GM13976 (cell line): ENCODE results near the gene ARG2.

Source experiments
- DNase-seq: peaks from one replicate; pipeline ENCODE4 v3.0.0; 2012; ENCODE audit warnings: low spot score
- in situ Hi-C: fragments of 300-500 bp; cut with MboI; formaldehyde crosslinking; loops from one replicate; pipeline ENCODE4 v1.12.0; 2022; ENCODE audit warnings: low sequenced_read_pairs, mixed read lengths, inconsistent platforms; ENCODE audit not compliant: unreplicated experiment
- TF ChIP-seq, protein P1 (sequence below): IDR thresholded peaks from 2 replicates; pipeline ENCODE4 v1.5.1; 2012; ENCODE audit warnings: borderline replicate concordance, mild to moderate bottlenecking; ENCODE audit not compliant: insufficient read depth; ENCODE audit errors: extremely low read depth, missing control alignments, control extremely low read depth

The ARG2 gene

DNA sequence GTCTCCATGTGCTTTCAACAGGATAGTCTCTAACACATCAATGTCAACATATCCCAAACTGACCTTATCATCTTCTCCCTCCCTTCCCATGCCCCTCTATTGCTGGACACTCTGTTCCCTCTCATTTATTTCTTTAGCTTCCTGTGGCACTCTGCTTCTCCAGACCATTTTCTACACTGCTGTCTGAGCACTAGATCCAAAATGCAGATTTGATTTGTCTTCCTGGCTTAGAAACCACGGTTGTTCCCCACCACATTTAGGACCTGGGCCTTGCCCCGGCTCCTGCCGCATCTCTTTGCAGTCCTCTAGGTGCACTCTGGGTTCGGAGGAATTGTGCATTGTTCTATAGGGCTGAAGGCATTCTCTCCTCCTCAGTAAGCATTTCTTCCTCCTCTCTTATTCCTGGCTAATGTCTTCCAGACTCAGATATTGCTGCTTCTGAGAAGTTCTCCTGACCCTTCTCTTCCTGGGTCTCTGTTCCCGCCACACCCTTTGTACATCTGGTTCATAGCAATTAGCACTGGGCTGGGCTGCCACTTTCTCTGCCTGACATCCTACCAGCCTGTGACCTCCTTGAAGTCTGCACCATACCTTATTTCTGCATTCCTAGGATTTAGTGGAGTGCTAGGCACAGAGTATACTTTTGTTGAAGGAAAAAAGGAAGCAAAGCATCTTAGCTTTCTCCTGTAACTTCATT is 13.9 kb downstream of the ARG2 start:
- in situ Hi-C loops = no loop called here
- no peak for DNase-seq
- TF ChIP-seq, protein P1, sequence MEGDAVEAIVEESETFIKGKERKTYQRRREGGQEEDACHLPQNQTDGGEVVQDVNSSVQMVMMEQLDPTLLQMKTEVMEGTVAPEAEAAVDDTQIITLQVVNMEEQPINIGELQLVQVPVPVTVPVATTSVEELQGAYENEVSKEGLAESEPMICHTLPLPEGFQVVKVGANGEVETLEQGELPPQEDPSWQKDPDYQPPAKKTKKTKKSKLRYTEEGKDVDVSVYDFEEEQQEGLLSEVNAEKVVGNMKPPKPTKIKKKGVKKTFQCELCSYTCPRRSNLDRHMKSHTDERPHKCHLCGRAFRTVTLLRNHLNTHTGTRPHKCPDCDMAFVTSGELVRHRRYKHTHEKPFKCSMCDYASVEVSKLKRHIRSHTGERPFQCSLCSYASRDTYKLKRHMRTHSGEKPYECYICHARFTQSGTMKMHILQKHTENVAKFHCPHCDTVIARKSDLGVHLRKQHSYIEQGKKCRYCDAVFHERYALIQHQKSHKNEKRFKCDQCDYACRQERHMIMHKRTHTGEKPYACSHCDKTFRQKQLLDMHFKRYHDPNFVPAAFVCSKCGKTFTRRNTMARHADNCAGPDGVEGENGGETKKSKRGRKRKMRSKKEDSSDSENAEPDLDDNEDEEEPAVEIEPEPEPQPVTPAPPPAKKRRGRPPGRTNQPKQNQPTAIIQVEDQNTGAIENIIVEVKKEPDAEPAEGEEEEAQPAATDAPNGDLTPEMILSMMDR = no peak

DNA sequence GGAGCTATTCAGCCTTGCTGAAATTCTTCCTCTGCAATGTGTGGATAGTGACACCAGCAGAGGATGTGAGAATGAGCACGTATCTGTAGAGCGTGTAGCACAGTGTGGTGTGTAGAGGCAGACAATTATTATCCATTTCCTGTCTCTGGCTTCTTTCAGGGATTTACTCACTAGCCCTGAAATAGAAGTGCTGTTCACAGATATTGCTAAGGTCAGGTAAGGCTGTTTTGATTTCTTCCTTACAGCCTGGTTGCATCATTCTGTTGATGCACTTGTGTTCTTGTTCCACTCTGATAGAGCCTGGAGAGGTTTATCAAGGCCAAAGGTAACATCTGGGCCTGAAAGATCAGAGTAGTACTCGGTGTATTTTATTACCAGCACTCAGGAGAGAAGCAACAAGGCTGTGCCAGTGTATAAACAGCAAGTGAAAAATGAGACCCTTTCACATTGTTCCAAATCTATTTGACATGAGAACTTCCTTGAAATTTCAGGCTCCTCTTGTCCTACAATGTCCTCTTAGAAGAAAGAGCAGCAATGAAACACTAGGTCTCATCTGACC is 16.7 kb downstream of the ARG2 start:
- DNase-seq = peak; percentile 32
- TF ChIP-seq, protein P1 = no peak
- in situ Hi-C loops = no loop called here

DNA sequence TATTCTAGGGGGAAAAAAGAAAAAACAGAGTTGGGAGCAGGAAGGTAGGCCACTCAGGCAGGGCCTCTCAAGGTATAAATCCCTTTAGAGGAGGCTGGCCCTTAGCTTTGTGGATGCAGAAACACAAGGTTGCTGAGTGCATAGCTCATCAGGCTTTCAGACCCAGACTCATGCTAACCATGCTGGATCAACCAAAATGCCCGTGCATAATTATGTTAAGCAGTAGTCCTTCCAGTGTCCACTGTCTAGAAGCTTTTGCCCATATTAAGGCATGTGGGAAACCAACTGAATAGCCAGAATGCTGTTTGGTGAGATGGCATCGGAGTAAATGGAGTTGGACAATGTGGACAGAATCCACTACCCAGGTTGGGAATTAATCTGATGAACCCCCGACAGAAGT is 18.9 kb downstream of the ARG2 start:
- TF ChIP-seq, protein P1 = no peak
- in situ Hi-C loops = no loop called here
- DNase-seq = no peak

DNA sequence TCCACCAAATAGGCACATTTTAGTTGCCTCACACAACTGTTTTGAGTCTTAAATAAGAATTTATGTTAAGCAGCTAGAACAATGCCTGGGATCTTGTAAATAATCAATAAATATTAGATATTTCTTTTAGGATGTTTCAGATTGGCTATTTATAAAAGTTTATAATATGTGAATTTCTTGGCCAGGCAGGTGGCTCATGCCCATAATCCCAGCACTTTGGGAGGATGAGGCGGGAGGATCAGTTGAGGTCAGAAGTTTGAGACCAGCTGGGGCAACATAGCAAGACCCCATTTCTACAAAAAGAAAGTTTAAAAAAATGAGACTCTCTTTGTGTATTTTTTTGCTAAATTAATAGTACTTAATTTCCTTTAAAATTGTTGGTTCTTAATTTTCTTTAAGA is 21.8 kb downstream of the ARG2 start:
- in situ Hi-C loops = no loop called here
- TF ChIP-seq, protein P1 = no peak
- no peak for DNase-seq

DNA sequence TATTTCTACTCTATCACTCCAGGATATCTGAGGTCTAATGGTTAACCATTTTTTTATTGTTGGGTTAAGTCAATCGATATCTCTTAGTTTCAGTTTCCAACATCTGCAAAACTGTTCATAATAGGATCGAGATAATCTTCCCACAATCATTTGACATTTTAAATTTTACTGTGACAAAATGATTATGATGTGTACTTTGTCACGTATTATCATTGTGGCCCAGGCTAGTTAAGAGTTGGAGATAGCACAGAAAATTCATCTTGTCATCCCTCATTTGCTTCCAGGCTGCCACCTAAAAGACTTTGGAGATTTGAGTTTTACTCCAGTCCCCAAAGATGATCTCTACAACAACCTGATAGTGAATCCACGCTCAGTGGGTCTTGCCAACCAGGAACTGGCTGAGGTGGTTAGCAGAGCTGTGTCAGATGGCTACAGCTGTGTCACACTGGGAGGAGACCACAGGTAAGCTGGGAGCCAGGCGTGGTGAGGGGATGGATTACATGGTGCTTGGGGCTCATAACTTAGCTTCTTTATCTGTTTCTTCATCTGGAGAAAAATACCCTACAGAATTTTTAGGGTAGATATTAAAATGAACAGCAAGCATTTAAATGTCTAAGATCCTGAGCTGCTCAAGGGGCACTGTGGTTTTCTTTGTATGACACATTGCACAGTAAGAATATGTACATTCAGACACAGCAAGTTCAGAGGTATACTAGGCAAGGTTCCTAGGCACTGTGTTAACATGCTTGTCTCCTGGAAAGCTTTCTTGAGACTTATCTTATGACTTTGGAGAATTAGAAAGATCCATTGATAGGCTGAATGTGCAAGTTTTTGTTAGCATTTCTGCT is 22.4 kb downstream of the ARG2 start:
- DNase-seq = no peak
- TF ChIP-seq, protein P1 = no peak
- in situ Hi-C loops = no loop called here

DNA sequence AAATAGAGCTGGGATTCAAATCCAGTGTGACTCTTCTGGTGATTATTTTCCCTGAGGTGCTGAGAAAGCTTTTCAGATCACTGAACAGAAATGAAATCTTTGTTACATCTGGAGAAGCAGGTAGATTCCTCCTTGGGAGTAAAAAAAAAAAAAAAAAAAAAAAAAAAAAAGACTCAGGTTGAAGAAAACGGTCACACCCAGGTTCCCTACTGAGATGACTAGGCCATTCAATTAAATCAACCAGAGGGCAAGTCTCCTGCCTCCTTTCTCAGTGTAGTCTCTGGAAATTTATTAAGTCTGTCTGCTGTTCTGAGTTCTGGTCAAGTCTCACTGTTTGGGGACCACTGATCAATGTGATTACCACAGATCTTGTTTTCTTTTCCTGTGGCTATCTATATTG is 24.0 kb downstream of the ARG2 start:
- DNase-seq = no peak
- TF ChIP-seq, protein P1 = no peak
- in situ Hi-C loops = no loop called here
